D721Med (cell line): ENCODE measurements around the gene KIF22.
A peak's percentile ranks its signal among the peaks of the same experiment; 100 is the strongest.

ENCODE experiments used
- DNase-seq: peaks from one replicate; pipeline ENCODE4 v3.0.0; 2011; ENCODE audit warnings: low spot score; ENCODE audit not compliant: insufficient read length
- FAIRE-seq: peaks from 2 replicates; lab custom pipeline; 2011; peaks lifted over from hg19 to GRCh38; lab: Jason Lieb, UNC
- CTCF ChIP-seq: IDR thresholded peaks from 2 replicates; pipeline ENCODE4 v1.5.1; 2012; ENCODE audit warnings: mild to moderate bottlenecking, control low read depth; ENCODE audit not compliant: insufficient read depth; ENCODE audit errors: missing control alignments

Gene KIF22

GRCh38 chr16:29794231-29794710 is 3.7 kb downstream of the KIF22 start:
- TF ChIP-seq CTCF: no peak
- DNase-seq (no peak), FAIRE-seq (no peak)

GRCh38 chr16:29802416-29802935 is 11.9 kb downstream of the KIF22 start:
- TF ChIP-seq CTCF: no peak
- FAIRE-seq: no peak

GRCh38 chr16:29804020-29804419 is 13.5 kb downstream of the KIF22 start:
- DNase-seq (no peak), FAIRE-seq (no peak)
- TF ChIP-seq CTCF: no peak

More at GRCh38 chr16:29802416-29802935, 11.9 kb downstream of the KIF22 start:
- no peak for DNase-seq

- no peak for FAIRE-seq
- DNase-seq: no peak
- no peak for TF ChIP-seq CTCF
Measured at GRCh38 chr16:29804455-29805231, 14.1 kb downstream of the KIF22 start.

- no peak for TF ChIP-seq CTCF
- FAIRE-seq: no peak
Measured at GRCh38 chr16:29805232-29806098, 14.9 kb downstream of the KIF22 start.

GRCh38 chr16:29806099-29806579 is 15.6 kb downstream of the KIF22 start, which contains the start of gene MAZ:
MAZ (plus strand) TSS chr16:29806529; CDS start chr16:29806702, 173 bp downstream.
- no peak for TF ChIP-seq CTCF
- DNase-seq (no peak), FAIRE-seq (no peak)

More at GRCh38 chr16:29805232-29806098, 14.9 kb downstream of the KIF22 start:
- DNase-seq: peak; percentile 76
